Activated T-helper 17 cell treated with anti-CD3 and anti-CD28 coated beads, Interleukin-2, amount 50 U/mL, for 72 hours (primary cell): Measurements from ENCODE around the gene HIRA. TPM values are rescaled to one million over a fixed set of nuclear protein-coding genes. Genes with fewer than 3 reads are reported as not detected.
"Not testable (repeated sequence)": the region's sequence is repeated elsewhere in the genome, so short reads cannot be mapped to it uniquely, and the experiment has no call there.

ENCODE experiments used
- ATAC-seq: fragments of 150-1000 bp; cut with Tn5 transposase; replicated peaks from 2 replicates; pipeline ENCODE4 v1.10.0; 2021; ENCODE audit warnings: mild to moderate bottlenecking, moderate library complexity
- H3K27ac Mint-ChIP-seq: one replicate; pipeline ENCODE4 v1.8.0; 2022; ENCODE audit warnings: mixed read lengths
- H3K27me3 Mint-ChIP-seq: one replicate; pipeline ENCODE4 v1.8.0; 2022; ENCODE audit warnings: mixed read lengths
- H3K36me3 Mint-ChIP-seq: one replicate; pipeline ENCODE4 v1.8.0; 2022; ENCODE audit warnings: low read depth, mild to moderate bottlenecking, mixed read lengths
- H3K4me1 Mint-ChIP-seq: one replicate; pipeline ENCODE4 v1.8.0; 2022; ENCODE audit warnings: mixed read lengths
- H3K4me3 Mint-ChIP-seq: one replicate; pipeline ENCODE4 v1.8.0; 2022; ENCODE audit warnings: mild to moderate bottlenecking, mixed read lengths
- H3K9me3 Mint-ChIP-seq: one replicate; pipeline ENCODE4 v1.8.0; 2022; ENCODE audit warnings: mixed read lengths
- total RNA-seq, 2 donors: library from RNA; stranded (reverse); gene quantifications; one replicate each; pipeline ENCODE4 v1.2.3, GENCODE V29; 2022

Gene HIRA
- total RNA-seq, 2 donors from 2014 or later: 21.4 to 45.6 TPM

DNA sequence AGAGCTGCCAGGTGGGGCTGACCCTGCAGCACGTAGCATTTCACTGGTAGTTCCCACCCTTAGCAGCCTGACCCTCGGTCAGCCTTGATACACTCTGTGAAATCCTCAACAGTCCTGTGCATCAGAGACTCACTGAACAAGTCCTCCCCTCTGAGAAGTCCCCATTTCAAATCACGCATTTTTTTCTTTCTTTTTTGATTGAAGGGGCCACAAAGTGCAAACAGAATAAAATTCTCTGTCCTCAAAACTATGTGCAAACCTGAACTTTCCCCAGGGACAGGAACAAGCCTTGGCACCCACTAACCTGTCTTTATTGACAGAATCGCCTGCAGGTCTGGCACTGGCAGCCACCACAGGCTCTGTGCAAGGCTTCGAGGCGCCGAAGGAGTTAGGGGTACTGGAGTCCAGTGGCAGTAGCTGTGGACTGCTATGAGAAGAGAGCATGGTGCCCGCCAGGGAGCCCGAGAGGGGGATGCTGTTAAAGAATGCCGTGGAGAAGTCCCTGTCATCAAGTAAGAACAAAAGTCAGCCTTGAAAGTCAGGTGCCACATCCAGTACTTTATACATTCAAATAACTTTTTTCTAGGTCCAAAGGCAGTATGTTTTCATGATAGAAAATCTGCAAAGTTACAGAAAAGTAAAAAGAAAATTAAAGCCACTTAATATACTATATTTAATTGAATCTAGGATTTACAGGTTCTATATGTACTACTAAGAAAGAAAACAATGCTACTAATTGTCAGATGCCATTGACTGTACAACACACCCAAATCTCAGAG lies 53.8 kb downstream of the HIRA start:
- no peak for ATAC-seq
- Mint-ChIP-seq H3K9me3 (no peaks in the 10 kb centered on the region), H3K27ac (no peak overlapping the region), H3K36me3 (peaks cover 90% of the 10 kb centered on the region), H3K4me1 (no peaks in the 10 kb centered on the region), H3K4me3 (no peak overlapping the region), H3K27me3 (no peaks in the 10 kb centered on the region)

DNA sequence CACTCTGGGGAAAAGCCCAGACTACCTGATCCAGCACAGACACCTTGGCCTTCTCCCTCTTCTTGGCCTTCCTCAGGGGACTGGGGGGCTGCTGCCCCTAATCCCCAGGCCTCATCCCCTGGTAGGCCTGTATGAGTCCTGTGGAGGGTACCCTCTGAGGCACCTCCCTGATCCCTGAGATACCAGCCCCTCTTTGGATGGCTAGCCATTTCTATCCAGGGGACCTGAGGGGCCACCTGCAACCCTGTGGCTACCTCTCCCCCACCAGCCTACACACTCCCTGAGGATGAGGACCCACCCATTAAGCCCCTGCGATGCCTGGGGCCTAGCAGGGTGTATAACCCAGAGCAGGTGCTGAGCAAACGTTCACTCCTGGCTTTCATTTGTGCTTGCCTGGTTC lies 54.6 kb downstream of the HIRA start:
- Mint-ChIP-seq H3K4me3 (no peak overlapping the region), H3K4me1 (no peaks in the 10 kb centered on the region), H3K36me3 (peaks cover 90% of the 10 kb centered on the region), H3K9me3 (no peaks in the 10 kb centered on the region), H3K27ac (no peak overlapping the region), H3K27me3 (no peaks in the 10 kb centered on the region)
- no peak for ATAC-seq

DNA sequence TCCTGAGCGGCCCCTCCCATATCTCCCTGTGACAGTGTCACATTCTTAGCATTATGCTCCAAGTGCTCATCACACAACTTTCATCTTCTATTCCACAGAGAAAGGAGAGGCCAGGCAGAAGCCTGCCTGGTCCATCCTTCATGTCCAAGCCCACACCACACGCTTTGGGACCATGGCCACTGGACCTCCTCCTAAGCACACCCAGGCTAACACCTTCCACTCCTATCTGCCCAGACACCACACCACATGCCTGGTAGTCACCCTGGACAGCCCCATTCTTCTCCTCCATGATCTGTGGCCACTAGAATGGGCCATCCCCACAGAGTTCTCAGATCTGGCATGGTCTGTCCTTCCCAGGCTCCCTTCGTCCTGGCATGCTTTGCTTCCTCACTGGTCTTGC lies 55.3 kb downstream of the HIRA start:
- Mint-ChIP-seq H3K36me3 (peaks cover 90% of the 10 kb centered on the region), H3K4me3 (no peak overlapping the region), H3K4me1 (no peaks in the 10 kb centered on the region), H3K27me3 (no peaks in the 10 kb centered on the region), H3K9me3 (no peaks in the 10 kb centered on the region), H3K27ac (no peak overlapping the region)
- ATAC-seq: no peak

DNA sequence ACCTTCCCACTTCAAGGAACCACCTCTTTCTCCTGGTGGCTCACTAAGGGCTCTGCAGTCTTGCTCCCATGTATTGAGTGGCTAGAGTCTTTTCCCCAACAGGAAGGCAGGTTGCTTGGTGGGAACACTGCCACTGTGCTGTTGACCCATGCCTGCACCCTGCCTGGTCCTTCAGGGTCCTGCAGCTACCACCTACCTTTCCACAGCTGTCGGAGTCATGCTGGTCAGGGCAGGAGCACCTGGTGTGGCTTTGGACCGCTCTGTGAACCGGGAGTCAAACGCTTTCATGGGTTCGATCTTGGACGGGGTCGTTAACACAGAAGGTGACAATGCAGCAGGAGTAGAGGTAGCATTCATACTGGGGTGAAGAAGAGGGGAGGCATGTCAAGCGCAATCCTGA lies 56.1 kb downstream of the HIRA start:
- Mint-ChIP-seq H3K4me3 (no peak overlapping the region), H3K27me3 (no peaks in the 10 kb centered on the region), H3K36me3 (peaks cover 92% of the 10 kb centered on the region), H3K27ac (no peak overlapping the region), H3K4me1 (no peaks in the 10 kb centered on the region), H3K9me3 (no peaks in the 10 kb centered on the region)
- ATAC-seq: no peak

DNA sequence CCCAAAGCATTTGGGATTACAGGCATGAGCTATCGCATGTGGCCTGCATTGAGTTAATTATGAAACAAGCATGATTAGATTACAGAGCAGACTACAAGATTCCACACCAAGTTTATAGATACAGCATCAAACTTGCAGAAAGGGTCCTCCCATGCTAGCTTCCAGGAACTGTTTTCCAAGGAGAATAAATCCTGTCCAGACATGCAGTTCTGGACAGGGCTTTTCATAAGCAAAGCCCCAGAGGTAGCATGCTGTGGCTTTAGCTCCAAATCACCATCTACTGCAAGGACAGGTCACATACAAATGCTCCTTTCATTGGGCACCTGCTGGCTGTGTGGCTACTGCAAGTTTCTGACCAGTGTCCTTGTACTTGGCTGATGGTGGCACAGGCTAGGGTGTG lies 57.1 kb downstream of the HIRA start:
- H3K36me3 Mint-ChIP-seq: peaks cover 92% of the 10 kb centered on the region
- no peaks in the 10 kb centered on the region for H3K27me3 Mint-ChIP-seq
- no peak for ATAC-seq
- H3K4me1 Mint-ChIP-seq: no peaks in the 10 kb centered on the region
- H3K27ac Mint-ChIP-seq: no peak overlapping the region
- H3K4me3 Mint-ChIP-seq: no peak overlapping the region
- H3K9me3 Mint-ChIP-seq: no peaks in the 10 kb centered on the region

DNA sequence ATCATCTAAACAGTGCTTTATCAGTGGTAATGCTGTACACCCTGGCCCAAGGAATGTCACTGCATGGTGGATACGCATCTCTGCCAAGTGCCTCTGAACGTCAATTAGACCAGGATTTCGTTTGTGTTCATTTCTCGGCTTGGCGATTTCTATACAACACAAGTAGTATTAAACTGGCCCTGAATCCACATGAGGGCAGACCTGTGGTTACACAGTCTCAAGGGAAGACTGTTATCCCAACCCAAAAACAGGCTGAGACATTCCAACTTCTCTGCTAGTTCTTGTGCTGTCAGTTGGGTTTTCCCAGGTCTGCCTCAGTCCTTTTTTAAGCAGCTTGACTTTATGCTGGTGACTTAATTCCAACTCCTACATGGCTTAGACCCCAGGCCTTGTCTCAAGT lies 58.1 kb downstream of the HIRA start:
- Mint-ChIP-seq H3K4me1 (no peaks in the 10 kb centered on the region), H3K9me3 (no peaks in the 10 kb centered on the region), H3K4me3 (no peak overlapping the region), H3K36me3 (peaks cover 93% of the 10 kb centered on the region), H3K27me3 (no peaks in the 10 kb centered on the region), H3K27ac (no peak overlapping the region)
- ATAC-seq: no peak

DNA sequence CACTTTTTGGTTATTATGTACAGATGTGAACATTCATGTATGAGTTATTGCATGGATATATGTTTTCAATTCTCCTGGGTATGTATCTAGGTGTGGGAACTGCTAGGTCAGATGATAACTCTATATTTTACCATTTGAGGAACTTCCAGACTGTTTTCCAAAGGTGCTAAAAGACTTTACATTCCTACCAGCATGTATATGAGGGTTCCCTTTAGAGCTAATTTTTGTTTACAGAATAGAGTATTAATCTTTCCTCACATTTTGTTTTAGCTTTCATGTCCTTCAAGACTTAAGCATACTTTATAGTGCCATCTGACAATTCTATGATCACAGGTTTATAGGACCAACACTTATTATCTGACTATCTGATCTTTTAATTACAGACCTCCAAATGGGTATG lies 59.6 kb downstream of the HIRA start:
- no peak for ATAC-seq
- Mint-ChIP-seq H3K36me3 (peaks cover 90% of the 10 kb centered on the region), H3K27me3 (no peaks in the 10 kb centered on the region), H3K27ac (no peak overlapping the region), H3K4me1 (no peaks in the 10 kb centered on the region), H3K9me3 (no peaks in the 10 kb centered on the region), H3K4me3 (no peak overlapping the region)

DNA sequence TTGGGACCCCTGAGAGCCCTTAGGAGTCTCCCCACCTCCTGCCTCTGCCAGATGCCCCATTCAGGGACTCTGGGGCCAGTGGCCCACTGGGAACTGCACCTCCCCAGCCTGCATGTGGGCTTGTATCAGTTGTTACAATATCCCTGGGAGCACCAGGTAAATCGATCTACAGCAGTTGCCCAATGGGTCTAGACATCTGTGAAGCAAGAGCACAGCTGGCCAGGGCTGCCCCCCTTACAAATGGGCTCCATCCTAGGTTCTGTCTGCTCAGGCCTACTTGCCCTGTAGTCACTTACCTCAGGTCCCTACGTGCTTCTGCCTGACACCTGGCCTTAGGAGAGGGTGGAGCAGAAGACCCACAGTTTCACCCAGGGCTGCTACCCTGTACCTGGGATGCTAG lies 62.7 kb downstream of the HIRA start:
- Mint-ChIP-seq H3K36me3 (peaks cover 85% of the 10 kb centered on the region), H3K27ac (no peak overlapping the region), H3K4me3 (no peak overlapping the region), H3K4me1 (peaks cover 4% of the 10 kb centered on the region), H3K9me3 (no peaks in the 10 kb centered on the region), H3K27me3 (no peaks in the 10 kb centered on the region)
- ATAC-seq: no peak

DNA sequence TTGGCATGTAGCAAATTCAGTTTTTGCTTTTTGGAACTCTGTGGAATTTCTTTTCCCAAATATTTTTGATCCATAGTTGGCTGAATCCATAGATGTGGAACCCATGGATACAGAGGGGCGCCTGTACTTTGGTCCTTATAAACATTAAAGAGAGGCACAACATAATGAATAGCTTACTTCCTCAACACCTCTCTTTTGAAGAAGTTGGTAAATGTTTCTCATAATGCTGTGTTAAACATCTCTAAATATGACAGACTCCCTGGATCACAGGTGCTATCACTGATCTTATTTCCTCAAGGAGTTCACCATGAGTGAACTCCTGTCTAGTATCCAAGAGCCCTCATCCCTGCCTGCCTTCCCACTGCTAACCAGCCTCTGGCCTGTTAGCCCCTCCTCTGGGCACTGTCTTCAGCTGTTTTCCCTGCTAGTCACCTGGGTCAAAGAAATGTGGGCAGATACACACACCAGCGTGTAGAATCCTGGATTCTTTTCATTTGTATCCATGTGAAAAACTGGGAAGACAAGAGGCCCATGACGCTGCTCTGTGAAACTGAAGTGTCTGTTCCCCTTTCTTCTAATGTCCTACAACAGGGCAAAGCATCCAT lies 63.7 kb downstream of the HIRA start:
- ATAC-seq: no peak
- Mint-ChIP-seq H3K27me3 (no peaks in the 10 kb centered on the region), H3K9me3 (no peaks in the 10 kb centered on the region), H3K36me3 (peaks cover 82% of the 10 kb centered on the region), H3K4me3 (no peak overlapping the region), H3K4me1 (peaks cover 4% of the 10 kb centered on the region), H3K27ac (no peak overlapping the region)

DNA sequence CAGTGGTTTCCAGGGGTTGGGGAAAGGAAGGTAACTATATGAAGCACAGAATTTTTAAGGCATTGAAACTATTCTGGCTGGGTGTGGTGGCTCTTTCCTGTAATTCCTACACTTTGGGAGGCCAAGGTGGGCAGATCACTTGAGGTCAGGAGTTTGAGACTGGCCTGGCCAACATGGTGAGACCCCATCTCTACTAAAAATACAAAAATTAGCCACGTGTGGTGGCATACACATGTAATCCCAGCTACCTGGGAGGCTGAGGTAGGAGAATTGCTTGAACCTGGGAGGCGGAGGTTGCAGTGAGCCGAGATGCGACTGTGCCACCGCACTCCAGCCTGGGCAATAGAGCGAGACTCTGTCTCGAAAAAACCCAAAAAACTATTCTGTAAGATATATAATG lies 68.0 kb downstream of the HIRA start:
- H3K9me3 Mint-ChIP-seq, H3K27me3 Mint-ChIP-seq, H3K27ac Mint-ChIP-seq, H3K4me1 Mint-ChIP-seq, ATAC-seq, H3K4me3 Mint-ChIP-seq: not testable (repeated sequence)
- H3K36me3 Mint-ChIP-seq: peaks cover 85% of the 10 kb centered on the region

DNA sequence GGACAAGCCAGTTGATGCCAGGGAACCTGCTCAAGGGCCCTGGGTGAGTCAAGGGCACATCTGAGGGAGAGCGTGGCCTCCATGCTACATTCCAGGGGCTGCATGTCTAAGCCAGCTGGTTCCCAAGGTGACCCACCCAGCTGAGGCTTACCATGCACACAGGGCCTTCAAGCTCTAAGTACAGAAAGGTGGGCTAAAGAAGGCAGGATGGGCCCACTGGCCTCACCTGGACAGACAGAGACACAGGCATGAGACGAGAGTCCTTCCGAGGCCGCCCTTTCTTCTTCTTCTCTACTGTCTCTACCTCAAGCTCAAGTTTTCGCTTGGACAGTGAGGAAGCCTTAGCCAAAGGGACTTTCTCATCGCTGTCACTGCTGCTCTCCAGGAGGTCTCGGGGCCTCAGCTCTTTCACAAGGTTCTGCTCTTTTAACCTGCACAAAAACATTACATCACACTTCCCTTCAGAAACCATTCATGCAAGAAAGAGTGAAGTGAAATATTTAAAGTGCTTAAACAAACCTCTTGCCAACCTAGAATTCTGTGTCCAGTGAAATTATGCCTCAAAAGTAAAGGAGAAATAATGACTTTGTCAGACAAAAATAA lies 69.9 kb downstream of the HIRA start:
- peaks cover 83% of the 10 kb centered on the region for H3K36me3 Mint-ChIP-seq
- no peak for ATAC-seq

DNA sequence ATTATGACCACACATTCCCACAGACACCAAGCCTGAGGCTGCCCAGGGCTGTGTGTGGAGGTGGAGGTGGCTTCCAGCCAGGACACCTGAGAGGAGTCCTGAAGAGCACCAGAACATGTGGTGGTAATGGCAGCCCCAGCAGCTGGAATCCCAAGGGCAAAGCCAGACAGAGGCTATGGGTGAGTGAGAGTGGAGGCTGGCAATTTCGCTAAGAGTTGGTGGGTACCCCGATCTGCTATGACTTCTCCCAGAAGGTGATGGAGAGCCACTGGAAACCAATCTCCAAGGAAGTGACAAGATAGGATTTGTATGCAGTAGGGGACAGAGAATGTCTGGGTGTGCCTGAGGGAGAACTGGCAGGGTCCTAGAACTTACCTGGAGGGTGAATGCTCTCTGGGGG lies 70.7 kb downstream of the HIRA start:
- Mint-ChIP-seq H3K4me3 (no peak overlapping the region), H3K27ac (no peak overlapping the region), H3K27me3 (no peaks in the 10 kb centered on the region), H3K36me3 (peaks cover 83% of the 10 kb centered on the region), H3K4me1 (no peaks in the 10 kb centered on the region), H3K9me3 (no peaks in the 10 kb centered on the region)
- ATAC-seq: no peak

More for the DNA sequence above, 69.9 kb downstream of the HIRA start:
- Mint-ChIP-seq H3K27ac (no peak overlapping the region), H3K4me1 (peaks cover 4% of the 10 kb centered on the region), H3K4me3 (no peak overlapping the region), H3K9me3 (no peaks in the 10 kb centered on the region), H3K27me3 (no peaks in the 10 kb centered on the region)

DNA sequence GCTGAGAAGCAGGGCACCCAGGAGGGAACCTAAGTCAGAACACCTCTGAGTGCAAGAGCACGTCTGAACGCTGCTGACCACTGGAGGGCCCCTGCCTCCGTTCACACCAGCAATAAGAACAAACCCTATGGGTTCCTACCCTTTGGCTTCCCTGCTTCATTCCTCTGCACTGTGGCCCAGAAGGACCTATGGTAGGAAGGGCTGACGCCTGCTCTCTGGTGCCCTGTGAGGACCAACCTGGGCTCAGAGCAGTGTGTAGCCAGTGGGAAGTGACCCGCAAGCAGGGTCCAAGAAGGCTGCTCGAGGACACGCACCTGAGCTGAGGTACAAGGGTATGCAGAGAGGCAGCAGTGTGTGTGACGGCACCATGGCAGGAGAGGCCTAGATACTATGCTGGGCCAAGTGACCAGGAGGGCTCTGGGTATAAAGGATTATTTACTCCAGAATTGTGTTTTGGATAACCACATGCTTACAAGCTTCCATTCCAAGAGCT lies 71.2 kb downstream of the HIRA start:
- no peak overlapping the region for H3K27ac Mint-ChIP-seq
- H3K4me3 Mint-ChIP-seq: no peak overlapping the region
- H3K9me3 Mint-ChIP-seq: no peaks in the 10 kb centered on the region
- no peaks in the 10 kb centered on the region for H3K4me1 Mint-ChIP-seq
- no peaks in the 10 kb centered on the region for H3K27me3 Mint-ChIP-seq
- no peak for ATAC-seq
- H3K36me3 Mint-ChIP-seq: peaks cover 88% of the 10 kb centered on the region

DNA sequence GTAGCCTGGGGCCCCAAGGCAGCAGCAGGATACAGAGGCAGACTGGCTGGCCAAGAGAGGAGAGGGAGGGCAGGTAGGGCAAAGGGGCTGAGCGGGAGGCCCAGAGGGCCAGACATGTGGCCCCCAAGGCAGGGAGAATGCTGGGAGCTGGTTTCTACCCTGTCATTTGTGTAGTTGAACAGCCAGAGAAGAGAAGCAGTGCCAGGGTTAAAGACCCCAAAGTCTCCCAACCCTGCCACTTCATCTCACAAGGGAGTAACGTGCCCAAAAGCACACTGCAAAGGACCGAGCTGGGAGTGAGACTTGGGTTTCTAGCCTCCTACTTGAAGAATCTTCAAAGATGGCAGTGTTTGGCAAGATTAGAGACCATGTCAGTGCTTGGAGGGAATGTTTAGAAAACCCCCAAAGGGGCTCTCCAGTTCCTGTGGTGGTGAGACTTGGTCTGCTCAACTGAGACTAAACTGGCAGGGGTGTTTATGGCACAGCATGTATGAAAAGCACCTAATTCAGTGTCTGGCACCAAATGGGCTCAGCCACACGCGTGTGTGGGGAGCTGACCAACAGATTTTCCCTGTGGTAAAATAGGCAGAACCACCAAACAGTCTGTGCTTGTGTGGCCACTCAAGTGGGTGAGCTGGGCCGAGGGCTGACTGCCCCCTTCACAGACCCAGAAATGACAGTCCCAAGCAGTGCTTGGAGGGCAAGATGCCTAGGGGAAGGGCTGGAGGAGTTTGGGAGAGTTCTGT lies 71.8 kb downstream of the HIRA start:
- Mint-ChIP-seq H3K36me3 (peaks cover 89% of the 10 kb centered on the region), H3K9me3 (no peaks in the 10 kb centered on the region), H3K27ac (no peak overlapping the region), H3K4me1 (no peaks in the 10 kb centered on the region), H3K27me3 (no peaks in the 10 kb centered on the region), H3K4me3 (no peak overlapping the region)
- no peak for ATAC-seq
